Superior temporal gyrus (tissue), 1 donor: ENCODE data around the gene FBN2.

Experiments
- DNase-seq: peaks from one replicate; pipeline ENCODE4 v3.0.0-alpha.2; 2016; ENCODE audit errors: extremely low spot score

FBN2 gene

GRCh38 chr5:128538000-128538249 lies at the start of gene FBN2:
FBN2 (minus strand) TSS chr5:128538245; CDS start chr5:128537603, 642 bp downstream.
- DNase-seq: no peak

- DNase-seq: no peak
These were observed 49.2 kb upstream of the FBN2 start for GRCh38 chr5:128587275-128587674.

- no peak for DNase-seq
These were observed 48.8 kb upstream of the FBN2 start for GRCh38 chr5:128586848-128587247.

- DNase-seq: no peak
These were observed 41.6 kb upstream of the FBN2 start for GRCh38 chr5:128579639-128580038.

GRCh38 chr5:128579093-128579492 lies 41.0 kb upstream of the FBN2 start:
- DNase-seq: no peak

GRCh38 chr5:128574041-128574440 lies 36.0 kb upstream of the FBN2 start:
- no peak for DNase-seq

- no peak for DNase-seq
These were observed 34.9 kb upstream of the FBN2 start for GRCh38 chr5:128572930-128573319.

- no peak for DNase-seq
These were observed 34.2 kb upstream of the FBN2 start for GRCh38 chr5:128572051-128572929.

- DNase-seq: no peak
These were observed 28.1 kb upstream of the FBN2 start for GRCh38 chr5:128566178-128566577.

GRCh38 chr5:128559300-128560297 lies 21.6 kb upstream of the FBN2 start:
- no peak for DNase-seq

GRCh38 chr5:128553747-128554146 lies 15.7 kb upstream of the FBN2 start:
- DNase-seq: no peak

GRCh38 chr5:128551476-128551875 lies 13.4 kb upstream of the FBN2 start:
- DNase-seq: no peak

GRCh38 chr5:128549496-128549895 lies 11.5 kb upstream of the FBN2 start:
- DNase-seq: no peak

GRCh38 chr5:128546658-128547281 lies 8.7 kb upstream of the FBN2 start:
- DNase-seq: no peak

GRCh38 chr5:128541385-128541784 lies 3.3 kb upstream of the FBN2 start:
- DNase-seq: no peak

GRCh38 chr5:128539038-128539429 lies 989 bp upstream of the FBN2 start:
- DNase-seq: no peak

GRCh38 chr5:128538250-128539037 lies 399 bp upstream of the FBN2 start:
- no peak for DNase-seq

- no peak for DNase-seq
These were observed 635 bp downstream of the FBN2 start for GRCh38 chr5:128537221-128537999.

- DNase-seq: no peak
These were observed 1.5 kb downstream of the FBN2 start for GRCh38 chr5:128536254-128537220.

GRCh38 chr5:128535251-128535650 lies 2.8 kb downstream of the FBN2 start:
- no peak for DNase-seq
